C4-2B (cell line): ENCODE results near the gene SIGLEC11.

Source experiments
- ZFX ChIP-seq: fragments of 450-650 bp; IDR thresholded peaks from 2 replicates; pipeline ENCODE4 v1.6.1; 2017
- TF ChIP-seq, protein P1 (sequence below): fragments of 450-650 bp; conservative IDR thresholded peaks from 2 replicates; pipeline ENCODE4 v1.5.1; 2017; ENCODE audit warnings: mild to moderate bottlenecking

GRCh38 chr19:49904136-49904535 lies 56.8 kb downstream of the SIGLEC11 start:
- TF ChIP-seq, protein P1, sequence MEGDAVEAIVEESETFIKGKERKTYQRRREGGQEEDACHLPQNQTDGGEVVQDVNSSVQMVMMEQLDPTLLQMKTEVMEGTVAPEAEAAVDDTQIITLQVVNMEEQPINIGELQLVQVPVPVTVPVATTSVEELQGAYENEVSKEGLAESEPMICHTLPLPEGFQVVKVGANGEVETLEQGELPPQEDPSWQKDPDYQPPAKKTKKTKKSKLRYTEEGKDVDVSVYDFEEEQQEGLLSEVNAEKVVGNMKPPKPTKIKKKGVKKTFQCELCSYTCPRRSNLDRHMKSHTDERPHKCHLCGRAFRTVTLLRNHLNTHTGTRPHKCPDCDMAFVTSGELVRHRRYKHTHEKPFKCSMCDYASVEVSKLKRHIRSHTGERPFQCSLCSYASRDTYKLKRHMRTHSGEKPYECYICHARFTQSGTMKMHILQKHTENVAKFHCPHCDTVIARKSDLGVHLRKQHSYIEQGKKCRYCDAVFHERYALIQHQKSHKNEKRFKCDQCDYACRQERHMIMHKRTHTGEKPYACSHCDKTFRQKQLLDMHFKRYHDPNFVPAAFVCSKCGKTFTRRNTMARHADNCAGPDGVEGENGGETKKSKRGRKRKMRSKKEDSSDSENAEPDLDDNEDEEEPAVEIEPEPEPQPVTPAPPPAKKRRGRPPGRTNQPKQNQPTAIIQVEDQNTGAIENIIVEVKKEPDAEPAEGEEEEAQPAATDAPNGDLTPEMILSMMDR, result no peak
- TF ChIP-seq ZFX, result no peak
